ENCODE data around the gene VTI1A.
"Not testable (repeated sequence)": the region's sequence is repeated elsewhere in the genome, so short reads cannot be mapped to it uniquely, and the experiment has no call there.

VTI1A gene

DNA sequence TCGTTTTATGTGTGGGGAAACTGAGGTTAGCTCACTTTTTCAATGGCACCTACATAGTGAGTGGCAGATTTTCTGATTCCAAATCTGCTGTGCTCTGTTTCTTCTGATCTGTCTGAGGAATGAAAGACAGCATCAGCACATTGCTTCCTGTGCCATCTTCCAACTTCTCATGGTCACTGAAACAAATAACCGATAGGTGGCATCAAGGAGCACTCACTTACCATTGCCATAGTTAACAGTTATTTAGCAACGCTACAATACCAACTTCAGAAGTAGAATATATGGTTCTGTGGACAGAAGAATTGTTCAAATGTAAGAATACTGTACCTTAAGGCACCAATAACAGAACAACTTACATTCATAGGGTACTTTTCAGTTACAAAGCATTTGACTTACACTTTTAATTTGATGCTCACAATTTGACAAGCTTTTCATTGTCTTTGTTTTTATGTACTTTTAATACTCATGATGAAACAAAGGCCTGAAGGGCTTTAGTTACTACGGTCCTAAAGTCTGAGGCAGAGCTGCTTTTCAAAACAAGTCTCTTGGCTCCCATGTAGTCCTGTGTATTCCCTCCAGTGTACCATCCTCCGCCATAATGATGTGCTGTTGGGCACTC, 274.2 kb downstream of the VTI1A start:
- no peak for DNase-seq (ENCODE audit: low read depth in 2 of 2)

DNA sequence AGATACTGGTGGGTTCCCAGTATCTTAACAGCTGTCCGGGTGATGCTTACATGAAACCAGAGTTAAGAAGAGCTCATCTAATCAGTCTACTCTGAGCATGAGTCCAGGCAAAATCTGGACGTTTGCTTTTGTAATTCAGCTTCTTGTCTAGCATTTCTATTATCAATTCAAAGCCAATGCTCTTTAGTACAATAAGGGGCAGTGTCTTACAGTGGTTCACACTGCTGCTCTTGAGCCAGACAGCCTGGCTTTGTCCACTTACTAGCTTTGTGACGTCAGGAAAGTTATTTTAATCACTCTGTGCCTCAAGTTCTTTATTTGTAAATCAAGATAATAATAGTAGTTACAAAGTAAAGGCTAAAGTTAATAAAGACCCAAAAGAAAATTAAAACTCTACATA, 275.7 kb downstream of the VTI1A start:
- DNase-seq (ENCODE audit: low read depth in 2 of 2), result no peak

DNA sequence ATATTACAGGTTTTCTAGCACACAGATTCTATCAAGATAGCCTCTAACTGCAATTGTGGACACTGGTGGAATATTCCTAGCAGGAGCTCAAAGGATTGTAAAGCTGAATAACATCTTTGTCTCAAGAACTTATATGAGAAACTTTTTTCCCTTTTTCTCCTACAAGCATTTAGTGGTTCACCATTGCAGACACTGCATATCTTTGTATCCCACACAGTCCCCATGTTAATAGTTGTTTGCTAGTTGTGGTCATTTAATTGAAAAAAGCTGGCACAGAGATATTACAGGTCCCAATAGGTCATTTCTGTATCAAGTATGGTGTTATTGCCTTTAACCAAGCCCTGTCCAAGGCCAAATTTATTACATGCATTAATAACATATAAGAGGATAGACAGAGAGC, 276.9 kb downstream of the VTI1A start:
- DNase-seq (ENCODE audit: low read depth in 2 of 2), result no peak

DNA sequence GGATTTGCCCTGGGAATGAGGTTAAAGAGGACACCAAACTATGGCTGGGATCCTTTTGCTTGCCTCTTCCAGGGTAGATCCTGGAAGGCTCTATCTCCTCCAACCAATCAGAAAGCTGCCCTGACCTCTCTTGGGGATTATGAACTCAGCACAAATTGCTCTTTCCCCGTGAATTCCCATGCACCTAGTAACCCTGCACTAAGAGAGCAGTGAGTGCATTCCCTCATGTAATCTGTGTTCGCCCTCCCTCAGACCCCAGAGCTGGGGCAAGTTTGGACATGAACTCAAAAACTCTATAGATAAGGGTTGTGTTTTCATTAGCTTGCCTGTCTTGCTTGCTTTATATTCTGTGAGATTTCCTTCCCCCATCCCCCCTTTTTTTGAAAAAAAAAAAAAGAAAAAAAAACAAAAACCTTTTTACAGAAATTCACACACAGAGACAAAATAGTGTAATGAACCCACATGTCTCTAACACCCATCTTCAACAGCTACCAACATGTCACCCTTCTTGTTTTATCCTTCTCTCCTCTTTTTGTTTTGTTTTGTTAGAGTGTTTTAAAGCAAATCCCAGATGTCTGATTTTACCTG, 277.5 kb downstream of the VTI1A start:
- no peak for DNase-seq (ENCODE audit: low read depth in 2 of 2)

DNA sequence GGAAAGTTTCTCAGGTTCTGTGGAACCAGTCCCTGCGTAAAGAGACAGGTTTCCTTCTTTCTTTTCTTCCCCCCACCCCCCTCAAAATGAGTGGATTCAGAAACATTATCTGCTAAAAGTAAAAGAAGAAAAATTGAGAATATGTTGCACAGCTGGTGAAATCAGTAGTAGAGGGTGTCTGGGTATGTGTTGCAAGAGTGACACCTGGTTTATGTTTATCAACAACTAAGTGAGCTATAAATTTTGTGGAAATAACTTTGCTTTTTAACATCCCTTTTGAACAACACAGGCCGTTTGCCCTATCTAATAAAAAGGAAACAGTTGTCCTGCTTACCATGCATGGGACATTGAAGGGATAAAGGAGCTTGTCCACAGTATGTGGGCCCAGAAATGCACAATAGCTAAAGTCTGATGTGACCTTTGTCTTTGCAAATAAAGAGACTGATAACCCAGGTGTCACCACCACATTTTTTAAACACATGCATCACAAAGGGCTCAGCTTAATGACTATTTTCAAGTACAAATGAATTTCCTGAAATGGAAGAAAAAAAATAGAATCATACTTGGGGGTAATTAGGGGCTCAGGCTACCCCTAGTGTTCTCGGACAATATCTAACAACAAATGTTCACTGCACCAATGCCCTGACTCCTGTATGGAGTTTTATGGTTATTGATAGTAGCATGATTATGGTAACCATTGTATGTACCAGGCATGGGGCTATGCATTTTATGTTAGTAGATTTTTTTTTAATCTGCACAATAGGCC, 281.3 kb downstream of the VTI1A start:
- DNase-seq (ENCODE audit: low read depth in 2 of 2), result no peak

DNA sequence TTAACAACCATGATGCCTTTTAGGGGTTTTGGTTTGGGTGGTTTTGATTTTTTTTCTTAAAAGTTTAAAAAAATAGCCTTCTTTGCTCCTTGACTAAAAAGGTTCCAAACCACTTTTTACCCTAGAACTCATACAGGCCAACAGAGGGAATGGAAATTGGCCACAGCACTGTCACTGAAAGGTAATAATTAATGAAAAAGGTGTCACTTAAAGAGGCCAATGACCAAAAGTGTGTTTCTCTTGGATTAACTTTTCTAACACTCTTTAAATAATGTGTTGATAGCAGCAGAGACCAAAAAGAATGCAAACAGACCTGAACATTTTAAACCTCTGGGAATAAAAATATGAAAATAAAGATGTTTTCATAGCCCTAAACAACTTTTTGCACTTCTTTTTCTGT, 282.0 kb downstream of the VTI1A start:
- DNase-seq (ENCODE audit: low read depth in 2 of 2), result no peak

DNA sequence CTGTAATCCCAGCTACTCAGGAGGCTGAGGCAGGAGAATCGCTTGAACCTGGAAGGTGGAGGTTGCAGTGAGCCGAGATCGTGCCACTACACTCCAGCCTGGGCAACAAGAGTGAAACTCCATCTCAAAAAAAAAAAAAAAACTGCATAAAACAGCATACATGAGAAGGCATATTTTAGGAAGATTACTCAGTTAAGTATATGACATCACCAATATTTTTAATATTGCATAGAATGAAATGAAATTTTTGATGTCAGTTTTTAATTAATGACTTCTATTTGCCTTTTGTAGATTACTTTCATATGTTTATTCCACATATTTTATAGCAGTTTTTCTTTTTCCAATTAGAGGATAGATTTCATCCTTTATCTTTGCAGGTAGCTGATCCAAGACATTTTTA, 284.4 kb downstream of the VTI1A start:
- not testable (repeated sequence) for DNase-seq (ENCODE audit: low read depth in 2 of 2)

DNA sequence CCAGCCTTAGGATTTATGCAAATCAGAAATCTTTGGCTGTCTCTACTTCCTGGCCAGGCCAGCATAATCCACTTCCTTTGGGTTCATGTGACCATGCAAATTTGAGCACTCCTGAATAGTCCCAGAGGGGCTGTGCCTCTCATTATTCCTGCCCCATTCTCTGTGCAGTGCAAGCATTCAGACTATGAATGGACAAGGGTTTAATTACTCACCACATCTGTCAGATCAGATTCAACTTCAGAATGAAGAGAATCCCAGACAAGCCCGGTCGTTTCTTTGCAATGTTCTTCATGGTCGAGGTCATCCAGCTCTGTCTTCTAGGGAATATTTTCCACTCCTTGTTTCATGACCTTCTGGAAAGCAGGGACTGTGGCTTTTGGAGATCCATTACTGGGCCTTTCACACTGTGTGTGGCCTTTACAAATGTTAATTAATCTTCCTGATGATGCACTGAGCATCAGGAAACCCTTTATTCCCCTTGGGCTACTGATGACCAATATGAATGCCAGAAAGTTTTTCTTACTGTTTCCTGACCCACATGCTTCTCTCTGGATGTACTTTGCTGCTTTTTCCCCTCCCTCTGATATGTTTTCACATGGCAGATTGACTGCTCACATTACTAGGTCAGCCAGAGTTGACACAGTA, 285.4 kb downstream of the VTI1A start:
- DNase-seq (ENCODE audit: low read depth in 2 of 2), result no peak

DNA sequence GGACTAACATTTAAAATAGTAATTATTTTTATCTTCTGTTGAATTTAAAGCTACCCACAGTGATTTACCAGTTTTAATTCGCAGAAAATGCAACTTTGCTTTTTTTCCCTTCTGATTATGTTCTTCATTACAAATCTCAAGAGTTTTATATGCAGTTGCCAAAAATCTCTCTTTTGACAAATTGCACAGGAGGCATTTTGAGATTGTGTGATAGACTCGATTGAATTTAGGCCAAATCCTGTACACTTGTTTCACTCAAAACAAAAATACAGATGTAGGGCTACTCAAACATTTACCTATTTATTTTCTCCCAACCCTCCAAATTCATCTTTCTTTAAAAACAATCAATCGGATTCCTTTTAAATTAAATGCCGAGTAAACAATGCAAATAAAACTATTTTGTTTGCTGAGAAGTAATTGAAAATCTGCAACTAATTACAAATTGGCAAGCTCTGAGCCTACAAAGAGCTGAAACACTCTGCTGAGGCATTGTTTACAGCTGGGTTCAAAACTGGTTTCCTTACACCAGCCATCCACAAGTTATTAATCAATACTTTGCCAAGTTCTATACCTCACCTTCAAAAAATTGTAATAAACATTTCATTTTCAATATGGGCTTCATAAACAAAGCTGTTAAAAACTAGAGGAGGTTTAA, 288.2 kb downstream of the VTI1A start:
- no peak for DNase-seq (ENCODE audit: low read depth in 2 of 2)

DNA sequence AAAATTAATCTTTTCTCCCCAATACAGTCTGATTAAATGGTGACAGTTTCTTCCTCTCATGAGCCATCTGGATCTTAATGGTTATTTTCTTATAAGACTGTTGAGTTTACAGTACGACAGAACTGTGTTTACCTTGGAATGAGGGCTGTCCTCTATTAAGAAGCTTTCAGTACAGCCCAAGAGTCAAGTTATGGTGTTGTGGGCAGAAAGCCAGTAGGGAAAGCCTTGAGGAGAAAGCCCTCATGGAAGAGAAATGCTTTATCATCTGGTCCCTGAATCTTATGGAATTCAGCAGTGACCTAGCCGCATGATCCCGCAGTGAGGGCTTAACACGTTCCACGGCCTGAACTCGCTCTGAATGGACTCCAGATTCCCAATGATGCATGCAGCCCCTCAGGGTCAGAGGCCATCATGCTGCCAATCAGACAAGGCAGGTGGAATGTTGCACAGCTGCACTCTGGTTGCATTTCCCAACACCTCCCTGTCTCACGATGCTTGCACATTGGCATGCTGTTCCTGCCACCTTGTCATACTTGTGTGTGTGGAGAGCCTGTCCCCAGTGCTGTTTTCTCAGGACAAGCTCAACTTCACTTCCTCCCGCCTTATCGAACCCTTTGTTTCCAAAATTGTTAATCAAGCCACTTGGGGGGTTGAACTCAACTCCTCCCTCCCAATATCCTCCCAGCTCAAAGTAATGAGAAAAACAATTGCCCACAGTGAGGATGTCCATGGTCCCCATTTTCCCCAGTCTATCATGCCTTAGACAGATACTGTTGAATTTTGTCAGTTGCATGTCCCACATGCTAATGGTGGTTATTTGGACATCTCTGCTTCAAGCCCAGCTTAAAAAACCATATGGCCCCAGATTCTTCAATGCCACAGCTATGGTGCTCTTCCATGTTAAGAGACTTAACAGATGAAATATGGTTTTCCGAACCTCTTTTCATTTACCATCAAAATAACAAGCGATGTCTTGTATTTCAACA, 291.9 kb downstream of the VTI1A start:
- DNase-seq (ENCODE audit: low read depth in 2 of 2), result no peak

DNA sequence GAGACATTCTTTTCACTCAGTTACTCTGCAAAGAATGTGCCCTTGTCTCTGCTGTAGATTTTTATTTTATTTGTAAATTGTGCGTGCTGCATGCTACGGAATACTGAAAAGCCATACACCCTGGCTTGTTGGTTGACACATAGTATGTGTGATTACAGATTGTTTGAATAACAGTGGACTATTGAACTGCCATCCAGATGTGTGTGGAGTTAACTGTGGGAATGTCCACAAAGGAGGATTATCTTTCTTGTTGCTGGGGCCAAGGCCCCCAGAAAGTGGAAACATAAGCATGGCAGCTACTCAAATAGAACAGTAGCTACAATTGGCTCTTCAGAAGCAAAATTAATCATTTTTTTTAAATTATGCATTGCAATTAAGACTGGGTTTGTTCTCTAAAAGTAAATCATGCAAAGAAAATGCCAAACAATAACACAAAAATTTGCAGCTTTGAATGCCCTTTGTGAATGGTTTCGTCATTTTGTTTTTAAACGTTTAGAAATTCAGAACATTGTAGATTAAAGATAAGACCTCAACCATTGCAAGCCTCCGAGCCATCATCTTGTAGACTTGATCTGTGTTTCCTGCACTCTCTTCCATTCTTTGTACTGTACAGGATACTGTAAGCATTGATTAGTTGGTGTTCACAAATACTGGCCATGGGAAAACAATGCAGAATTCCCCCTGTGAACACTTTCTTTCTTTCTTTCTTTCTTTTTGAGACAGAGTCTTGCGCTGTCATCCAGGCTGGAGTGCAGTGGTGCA, 292.8 kb downstream of the VTI1A start:
- DNase-seq (ENCODE audit: low read depth in 2 of 2), result no peak

DNA sequence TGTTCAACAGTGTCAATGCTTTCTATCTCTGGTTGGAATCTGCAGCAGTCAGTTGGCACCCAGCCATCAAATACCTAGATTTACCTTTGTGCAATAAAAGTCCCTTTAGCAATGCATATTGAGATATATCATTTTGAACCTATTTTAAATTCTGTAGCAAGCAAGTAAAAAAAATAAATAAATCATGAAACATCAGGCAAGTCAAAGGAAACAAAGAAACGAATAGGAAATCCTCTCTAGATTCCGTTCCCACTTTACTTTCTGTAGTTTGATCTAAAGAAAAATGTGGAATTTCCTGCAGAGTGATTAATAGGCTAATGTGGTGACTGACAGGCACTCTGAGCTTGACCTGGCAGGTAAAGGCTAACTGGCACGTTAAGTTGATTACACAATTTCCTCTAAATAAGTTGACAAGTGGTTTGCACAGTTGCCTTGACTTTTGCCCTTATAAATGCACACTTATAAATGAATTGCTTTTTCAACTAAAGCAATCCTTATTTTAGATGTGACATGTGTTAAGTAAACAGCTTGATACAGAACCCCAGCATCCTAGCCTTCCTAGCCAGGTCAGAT, 294.9 kb downstream of the VTI1A start:
- no peak for DNase-seq (ENCODE audit: low read depth in 2 of 2)

DNA sequence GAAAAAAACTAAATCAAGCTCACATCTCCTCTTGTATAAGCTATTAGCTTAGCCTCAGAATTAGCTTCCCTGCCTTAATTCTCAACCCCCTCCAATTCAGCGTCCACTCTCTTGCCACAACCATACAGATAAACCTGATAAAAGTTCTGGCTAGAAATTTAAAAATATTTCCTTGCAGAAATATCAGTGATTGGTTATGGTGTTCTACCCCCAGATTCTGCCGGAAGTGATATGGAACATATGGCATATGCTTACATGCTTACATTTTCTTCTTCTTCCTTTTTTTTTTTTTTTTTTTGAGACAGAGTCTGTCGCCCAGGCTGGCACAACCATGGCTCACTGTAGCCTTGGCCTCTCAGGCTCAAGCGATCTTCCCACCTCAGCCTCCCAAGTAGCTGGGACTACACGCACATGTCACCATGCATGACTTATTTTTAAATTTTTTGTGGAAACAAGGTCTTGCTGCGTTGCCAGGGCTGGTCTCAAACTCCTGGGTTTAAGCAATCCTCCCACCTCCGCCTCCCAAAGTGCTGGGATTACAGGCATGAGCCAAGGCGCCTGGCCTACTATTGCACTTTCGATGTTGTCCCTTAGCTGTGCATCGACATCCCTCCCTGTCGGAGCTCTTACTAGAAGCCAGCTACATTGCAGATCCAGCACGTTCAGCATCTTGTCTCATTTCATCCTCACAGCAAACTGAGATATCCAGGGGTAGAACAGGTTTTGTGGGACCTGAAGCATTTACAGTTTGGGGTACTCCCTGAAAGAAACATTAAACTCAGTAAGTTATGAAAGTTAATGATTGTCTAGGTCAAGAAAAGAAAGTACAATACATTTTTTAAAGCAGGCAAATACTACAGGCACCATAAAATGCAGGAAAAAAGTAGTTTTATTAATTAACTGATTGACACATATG, 297.4 kb downstream of the VTI1A start:
- DNase-seq (ENCODE audit: low read depth in 2 of 2), result no peak

DNA sequence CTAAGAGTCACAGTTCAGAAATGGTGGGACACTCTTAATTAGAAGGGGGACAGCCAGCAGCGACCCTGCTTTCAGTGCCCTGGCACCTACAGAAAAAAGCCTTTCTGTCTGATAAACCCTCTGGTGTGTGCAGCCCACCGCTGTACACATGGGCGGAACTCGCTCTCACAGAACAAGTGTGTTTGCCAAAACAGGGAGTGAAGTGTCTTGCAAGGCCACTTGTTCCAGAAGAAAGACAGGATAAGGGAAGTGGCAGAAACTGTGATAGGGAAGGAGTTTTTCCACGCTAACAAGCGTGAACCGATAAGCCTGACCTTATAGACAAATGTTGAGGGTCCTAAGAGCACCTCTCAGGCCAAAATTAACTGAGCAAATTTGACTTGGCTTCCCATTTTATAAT, 299.3 kb downstream of the VTI1A start:
- no peak for DNase-seq (ENCODE audit: low read depth in 2 of 2)

DNA sequence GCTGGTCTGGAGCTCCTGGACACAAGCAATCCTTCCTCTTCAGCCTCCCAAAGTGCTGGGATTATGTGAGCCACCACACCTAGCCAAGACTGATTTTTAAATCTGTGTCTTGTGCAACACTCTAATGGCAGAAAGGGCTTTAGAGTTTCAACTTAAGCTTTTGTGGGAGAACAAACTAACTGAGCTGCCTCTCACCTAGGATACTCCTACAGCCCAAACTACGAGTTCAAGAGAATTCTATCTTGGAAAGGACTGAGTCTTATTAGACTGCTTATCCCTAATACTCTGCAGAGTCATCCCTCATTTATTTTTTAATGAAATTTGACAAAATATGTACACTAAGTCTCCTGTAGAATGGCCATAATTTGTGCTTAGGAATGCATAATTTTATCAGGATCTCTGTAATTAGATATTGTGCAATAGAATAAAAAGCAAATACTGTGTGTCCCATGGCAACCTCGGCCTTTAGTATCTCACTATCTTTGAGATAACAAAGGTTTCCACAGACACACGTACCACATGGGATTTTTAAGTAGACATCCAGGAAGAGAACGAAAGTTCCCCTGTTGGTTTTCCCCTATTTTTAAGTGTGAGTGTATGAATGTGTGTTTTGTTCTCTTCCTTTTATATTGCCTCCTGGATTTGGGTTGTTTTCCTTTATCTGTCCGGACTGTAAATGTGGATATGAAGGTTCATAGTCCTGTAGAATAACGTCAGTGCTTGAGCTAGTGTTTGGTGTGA, 303.6 kb downstream of the VTI1A start:
- DNase-seq (ENCODE audit: low read depth in 2 of 2), result no peak

DNA sequence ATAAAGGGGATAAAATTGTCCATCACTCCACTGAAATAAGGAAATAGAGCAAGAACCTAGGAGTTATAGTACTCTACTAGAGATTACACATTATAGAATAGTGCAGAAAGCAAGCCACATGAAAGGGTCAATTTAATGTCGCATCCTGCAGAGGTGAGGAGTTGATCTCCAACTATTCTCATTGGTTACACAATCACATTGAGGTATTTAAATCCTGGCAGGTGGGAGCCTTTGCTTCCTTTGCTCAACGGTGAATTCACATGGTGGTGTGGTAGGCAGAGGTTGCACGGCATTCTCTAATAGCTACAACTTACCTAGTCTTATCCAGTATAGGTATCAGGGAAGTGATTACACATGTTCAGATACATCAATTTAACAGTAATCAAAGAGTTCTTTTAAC, 304.6 kb downstream of the VTI1A start:
- no peak for DNase-seq (ENCODE audit: low read depth in 2 of 2)

DNA sequence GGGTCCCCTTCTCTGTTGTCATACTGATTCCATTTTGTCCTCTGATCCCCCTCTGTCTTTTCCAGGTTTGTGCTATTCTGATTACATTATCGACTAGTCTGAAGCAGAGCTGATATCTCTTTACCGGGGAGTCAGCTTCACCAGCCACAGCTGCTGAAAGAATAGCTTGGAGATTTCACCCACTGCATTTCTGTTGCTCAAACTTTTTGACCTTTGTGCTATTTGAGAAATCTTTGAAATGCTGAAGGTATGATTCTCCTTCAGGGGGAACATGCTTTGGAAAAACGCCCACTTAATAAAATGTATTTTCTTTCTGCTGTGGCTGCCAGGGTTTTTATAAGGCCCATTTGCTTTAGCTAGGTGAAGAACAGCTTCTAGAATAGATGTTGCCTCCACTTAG, 305.3 kb downstream of the VTI1A start:
- no peak for DNase-seq (ENCODE audit: low read depth in 2 of 2)

DNA sequence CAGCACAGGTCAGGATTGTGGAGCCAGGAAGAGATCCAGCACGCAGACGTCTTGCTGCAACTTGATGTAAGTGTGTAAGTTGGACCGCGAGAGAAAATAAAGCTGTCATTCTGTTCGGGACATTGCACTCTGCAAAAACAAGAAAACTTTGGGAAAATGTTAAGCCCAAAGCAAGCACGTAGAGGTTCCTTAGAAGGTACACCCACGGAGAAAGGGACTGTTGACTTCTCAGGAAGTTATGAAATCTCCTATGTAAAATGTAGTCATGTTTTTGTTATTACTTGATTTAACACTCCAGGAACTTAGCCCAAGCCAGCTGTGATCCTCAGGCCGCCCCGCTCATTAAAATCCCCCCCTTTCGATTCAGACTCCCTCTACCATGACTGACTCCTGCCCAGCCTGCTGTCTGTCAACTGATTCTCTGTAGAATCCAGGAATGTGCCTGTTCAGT, 307.0 kb downstream of the VTI1A start:
- DNase-seq (ENCODE audit: low read depth in 2 of 2), result no peak

All from fibroblast of skin of left quadriceps (primary cell).